HG02870 (cell line): Measurements from ENCODE around the gene UTF1.

Experiments used
- ATAC-seq: cut with Tn5 transposase; IDR thresholded peaks from one replicate; pipeline ENCODE4 v1.9.1; 2021; ENCODE audit warnings: mild to moderate bottlenecking, moderate library complexity; ENCODE audit not compliant: unreplicated experiment

The UTF1 gene, protein sequence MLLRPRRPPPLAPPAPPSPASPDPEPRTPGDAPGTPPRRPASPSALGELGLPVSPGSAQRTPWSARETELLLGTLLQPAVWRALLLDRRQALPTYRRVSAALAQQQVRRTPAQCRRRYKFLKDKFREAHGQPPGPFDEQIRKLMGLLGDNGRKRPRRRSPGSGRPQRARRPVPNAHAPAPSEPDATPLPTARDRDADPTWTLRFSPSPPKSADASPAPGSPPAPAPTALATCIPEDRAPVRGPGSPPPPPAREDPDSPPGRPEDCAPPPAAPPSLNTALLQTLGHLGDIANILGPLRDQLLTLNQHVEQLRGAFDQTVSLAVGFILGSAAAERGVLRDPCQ

GRCh38 chr10:133230044-133230361, at the start of gene UTF1:
TSS of gene UTF1 (plus strand) at chr10:133230217. CDS start at chr10:133230289, 72 bp downstream.
- ATAC-seq = no peak

GRCh38 chr10:133180965-133181639, 48.9 kb upstream of the UTF1 start:
- ATAC-seq = no peak

DNA sequence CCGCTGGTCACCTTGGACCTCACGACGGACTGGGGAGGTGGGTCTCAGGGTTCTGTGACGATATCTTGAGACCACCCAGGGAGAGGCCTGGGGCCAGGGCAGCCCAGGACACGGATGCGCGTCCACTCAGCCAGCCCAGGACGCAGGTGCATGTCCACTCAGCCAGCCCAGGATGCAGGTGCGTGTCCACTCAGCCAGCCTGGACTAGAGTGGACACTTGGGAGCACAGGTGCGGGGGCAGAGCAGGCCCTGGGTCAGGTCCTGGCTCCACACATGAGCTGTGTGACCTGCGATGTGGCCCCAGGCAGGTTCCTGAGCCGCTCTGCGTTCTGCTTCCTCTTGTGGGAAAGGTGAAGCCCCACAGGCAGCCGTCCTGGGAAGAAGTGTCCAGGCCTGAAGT, 47.8 kb upstream of the UTF1 start:
- ATAC-seq = no peak

DNA sequence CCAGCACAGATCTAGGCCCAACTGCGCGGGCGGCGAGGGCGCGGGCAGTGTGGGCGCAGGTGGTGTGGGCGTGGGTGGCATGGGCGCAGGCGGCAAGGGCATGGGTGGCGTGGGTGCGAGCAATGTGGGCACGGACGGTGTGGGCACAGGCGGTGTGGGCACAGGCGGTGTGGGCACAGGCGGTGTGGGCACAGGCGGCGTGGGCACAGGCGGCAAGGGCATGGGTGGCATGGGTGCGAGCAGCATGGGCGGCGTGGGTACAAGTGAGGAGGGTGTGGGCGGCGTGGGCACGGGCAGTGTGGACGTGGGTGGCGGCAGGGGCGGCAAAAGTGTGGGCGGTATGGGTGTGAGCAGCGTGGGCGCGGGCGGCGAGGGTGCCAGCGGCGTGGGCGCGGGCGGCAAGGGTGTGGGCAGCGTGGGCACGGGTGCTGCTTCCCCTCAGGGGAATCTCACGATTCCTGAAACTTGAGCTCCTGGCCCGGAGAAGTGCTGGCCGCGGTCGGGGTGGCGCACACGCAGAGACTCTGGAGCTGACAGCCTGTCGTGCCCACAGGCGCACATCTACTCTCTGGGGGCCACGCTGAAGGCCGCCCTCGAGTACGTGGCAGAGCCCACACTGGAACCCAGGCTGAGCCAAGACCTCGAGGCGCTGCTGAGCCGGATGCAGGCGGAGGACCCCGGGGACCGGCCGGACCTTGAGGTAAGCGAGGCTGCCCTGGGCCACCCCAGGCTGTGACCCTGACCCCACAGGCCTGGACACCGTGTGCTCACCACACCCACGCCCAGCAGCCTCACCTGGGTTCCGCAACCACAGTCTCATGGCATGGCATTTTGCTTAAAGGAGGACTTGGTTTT, 47.0 kb upstream of the UTF1 start:
- no peak for ATAC-seq

GRCh38 chr10:133183646-133184378, 46.2 kb upstream of the UTF1 start:
- ATAC-seq = no peak

GRCh38 chr10:133184591-133185244, 45.3 kb upstream of the UTF1 start:
- no peak for ATAC-seq

DNA sequence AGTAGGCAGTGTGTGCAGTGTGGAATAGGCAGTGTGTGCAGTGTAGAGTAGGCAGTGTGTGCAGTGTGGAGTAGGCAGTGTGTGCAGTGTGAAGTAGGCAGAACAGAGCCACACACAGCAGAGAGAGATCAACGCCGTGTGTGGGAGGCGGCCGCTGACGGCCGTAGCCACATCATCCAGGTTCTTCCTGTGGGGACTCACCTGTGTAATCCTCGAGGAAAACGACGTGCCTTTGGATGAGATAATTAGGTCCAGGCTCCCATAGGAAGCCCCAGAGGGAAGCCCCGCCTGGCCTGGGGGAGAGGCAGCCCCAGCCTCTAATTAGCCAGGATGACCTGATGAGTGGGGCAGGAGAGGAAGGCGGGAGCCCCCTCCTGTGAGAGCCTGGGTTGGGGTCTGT, 44.6 kb upstream of the UTF1 start:
- no peak for ATAC-seq

GRCh38 chr10:133185916-133186315, 44.1 kb upstream of the UTF1 start:
- no peak for ATAC-seq

DNA sequence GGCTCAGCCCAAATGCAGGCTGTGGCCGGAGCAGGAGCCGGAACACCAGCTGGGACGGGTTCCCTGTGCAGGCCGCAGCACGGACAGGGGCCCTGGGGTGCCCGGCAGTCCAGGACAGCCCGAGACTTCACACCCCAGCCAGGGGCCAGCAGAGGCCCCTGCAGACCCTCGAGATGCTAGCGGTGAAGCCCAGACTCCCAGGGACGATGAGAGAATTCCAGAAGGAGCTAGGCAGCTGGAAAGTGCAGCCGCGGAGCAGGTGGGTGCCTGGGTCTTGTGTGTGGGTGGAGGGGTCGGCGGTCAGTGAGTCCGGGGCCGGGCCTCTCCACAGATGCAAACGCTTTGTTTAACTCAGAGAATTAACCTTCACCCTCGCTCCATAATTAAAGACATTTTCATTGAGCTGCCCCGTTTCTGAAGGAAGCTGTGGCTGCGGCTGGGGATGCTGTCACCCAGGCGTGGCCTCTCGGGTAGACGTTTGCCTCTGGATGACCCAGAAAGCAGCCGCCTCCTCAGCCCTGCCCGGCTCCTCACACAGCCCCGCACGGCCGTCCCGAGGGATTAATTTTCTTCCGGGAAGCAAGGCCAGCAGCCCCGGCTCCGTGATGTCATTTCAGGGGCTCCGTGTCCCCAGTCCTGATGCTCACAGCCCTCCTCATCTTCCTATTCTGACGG, 43.5 kb upstream of the UTF1 start:
- no peak for ATAC-seq

DNA sequence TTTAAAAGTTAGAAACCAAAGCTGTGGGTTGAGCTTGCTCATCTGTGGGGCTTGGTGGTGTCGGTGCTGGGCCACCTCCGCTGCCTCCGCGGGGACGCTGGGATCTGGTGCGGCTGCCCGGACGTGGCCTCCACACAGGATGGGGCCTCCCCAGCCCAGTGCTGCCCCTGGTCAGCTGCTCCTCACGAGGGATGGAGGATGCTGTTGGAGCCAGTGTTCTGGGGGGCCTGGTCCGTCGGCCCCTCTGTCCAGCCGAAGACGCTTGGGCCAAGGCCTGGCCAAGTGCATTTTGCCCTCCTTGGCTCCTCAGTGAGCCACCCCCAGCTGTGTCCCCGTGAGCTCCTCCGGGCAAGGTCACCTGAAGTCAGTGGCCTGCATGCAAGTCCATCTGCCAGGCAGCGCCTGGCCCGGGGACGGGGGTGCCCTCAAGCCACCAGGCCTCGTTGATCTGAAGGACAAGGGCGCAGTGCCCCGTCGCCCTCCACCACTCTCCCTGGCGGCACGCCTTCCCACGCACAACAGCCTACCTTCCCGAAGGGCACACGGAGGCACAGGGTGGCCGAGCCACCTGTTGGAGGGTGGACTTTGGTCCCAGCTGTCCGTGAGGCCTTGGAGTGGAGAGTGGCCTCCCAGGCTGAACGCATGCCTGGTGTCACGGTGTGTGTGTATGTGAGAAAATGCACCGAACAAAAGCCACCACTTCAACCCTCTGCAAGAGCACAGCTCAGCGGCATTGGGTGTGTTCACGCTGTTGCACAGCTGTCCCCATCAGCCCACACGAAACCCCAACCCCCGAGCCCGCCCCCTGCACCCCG, 42.7 kb upstream of the UTF1 start:
- ATAC-seq = no peak

GRCh38 chr10:133187906-133188681, 41.9 kb upstream of the UTF1 start:
- ATAC-seq = no peak

DNA sequence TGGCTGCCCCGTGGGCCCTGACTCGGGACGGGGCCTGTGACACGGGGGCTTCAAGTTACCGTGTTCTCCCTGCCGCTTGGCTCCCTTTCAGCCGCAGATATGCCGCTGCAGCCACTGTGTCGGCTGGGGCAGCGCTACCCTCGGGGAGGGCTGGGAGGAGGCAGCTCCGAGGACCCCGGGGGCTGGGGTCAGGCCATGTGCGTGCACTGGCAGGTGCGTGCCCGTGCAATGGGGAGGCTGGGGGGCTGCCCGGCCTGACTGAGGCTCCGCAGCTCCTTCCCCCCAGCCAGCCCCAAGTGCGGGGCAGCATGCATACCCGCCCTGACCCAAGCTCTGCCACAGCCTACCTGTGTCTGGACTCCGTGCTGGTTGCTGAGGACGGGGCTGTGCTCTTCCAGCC, 40.8 kb upstream of the UTF1 start:
- ATAC-seq = no peak

- no peak for ATAC-seq
Observed at GRCh38 chr10:133189726-133190125, 40.3 kb upstream of the UTF1 start.

- no peak for ATAC-seq
Observed at GRCh38 chr10:133190225-133190624, 39.8 kb upstream of the UTF1 start.

GRCh38 chr10:133191651-133192050, 38.4 kb upstream of the UTF1 start:
- no peak for ATAC-seq

DNA sequence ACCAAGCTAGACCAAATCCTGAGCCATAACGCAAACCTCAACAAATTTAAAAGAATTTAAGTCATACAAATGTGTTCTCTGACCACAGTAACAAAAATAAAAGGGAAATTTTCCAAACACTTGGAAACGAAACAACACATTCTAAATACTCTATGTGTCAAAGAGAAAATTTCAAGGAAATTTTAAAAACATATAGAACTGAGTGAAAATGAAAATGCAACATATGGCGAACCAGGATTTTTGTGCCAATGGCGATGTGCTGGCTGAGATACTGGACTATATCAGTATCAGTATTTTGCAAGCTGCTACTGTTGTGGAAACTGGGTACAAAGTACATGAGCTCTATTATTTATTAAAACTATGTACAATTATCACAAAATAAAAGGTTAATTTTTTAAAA, 35.9 kb upstream of the UTF1 start:
- no peak for ATAC-seq

DNA sequence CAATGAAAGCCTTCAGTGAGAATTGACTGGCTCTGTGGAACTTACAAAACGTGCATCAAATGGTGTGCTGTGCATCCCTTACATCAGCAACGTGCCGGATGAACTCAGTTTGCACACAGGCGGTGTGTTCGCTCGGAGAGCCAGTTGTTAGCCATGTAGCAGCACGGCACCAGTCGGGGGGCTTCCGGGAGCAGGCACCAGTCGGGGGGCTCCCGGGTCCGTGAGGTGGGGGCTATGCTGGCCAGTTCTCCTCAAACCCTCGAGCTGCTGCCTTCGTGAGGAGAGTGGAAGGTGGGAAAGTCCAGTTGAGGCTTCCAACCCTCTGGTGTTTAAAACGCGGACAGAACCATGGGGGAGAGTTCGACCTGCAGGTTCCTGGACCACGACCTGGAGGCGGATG, 34.9 kb upstream of the UTF1 start:
- no peak for ATAC-seq

- no peak for ATAC-seq
Observed at GRCh38 chr10:133195611-133196010, 34.4 kb upstream of the UTF1 start.
